Loucy (cell line): ENCODE measurements around the gene MMP11.

ENCODE experiments used
- H2AFZ ChIP-seq: fragments of 200-600 bp; sonication (generic); 2 replicates; pipeline ENCODE4 v1.6.0; 2016; ENCODE audit warnings: antibody characterized with exemption, mild to moderate bottlenecking, low read length, moderate library complexity
- H3F3A ChIP-seq: fragments of 200-600 bp; 2 replicates; pipeline ENCODE4 v1.6.0; 2016; ENCODE audit warnings: antibody characterized with exemption, low read depth, mild to moderate bottlenecking
- H3K27me3 ChIP-seq: fragments of 200-600 bp; sonication (generic); 2 replicates; pipeline ENCODE4 v1.6.1; 2014; ENCODE audit warnings: low read length, mild to moderate bottlenecking; ENCODE audit not compliant: insufficient read depth, poor library complexity, severe bottlenecking
- H3K36me3 ChIP-seq: fragments of 200-600 bp; sonication (generic); 2 replicates; pipeline ENCODE4 v1.6.1; 2016; ENCODE audit warnings: low read length; ENCODE audit not compliant: insufficient read depth
- H3K4me1 ChIP-seq: fragments of 200-600 bp; sonication (generic); 2 replicates; pipeline ENCODE4 v1.5.1; 2014; ENCODE audit warnings: low read length, mild to moderate bottlenecking; ENCODE audit not compliant: insufficient read depth, poor library complexity, severe bottlenecking
- H3K4me2 ChIP-seq: fragments of 200-600 bp; sonication (generic); 2 replicates; pipeline ENCODE4 v1.6.0; 2014; ENCODE audit warnings: antibody characterized with exemption, low read length, low read depth, mild to moderate bottlenecking; ENCODE audit not compliant: poor library complexity, severe bottlenecking
- H3K4me3 ChIP-seq: fragments of 200-600 bp; sonication (generic); 2 replicates; pipeline ENCODE4 v1.5.1; 2014; ENCODE audit warnings: low read length, mild to moderate bottlenecking, mixed read lengths; ENCODE audit not compliant: poor library complexity, severe bottlenecking
- H3K79me2 ChIP-seq: fragments of 200-600 bp; sonication (generic); 2 replicates; pipeline ENCODE4 v1.6.1; 2014; ENCODE audit warnings: low read length; ENCODE audit not compliant: insufficient read depth
- H3K9ac ChIP-seq: fragments of 200-600 bp; sonication (generic); 2 replicates; pipeline ENCODE4 v1.6.0; 2014; ENCODE audit warnings: mild to moderate bottlenecking, low read depth, low read length, moderate library complexity; ENCODE audit not compliant: poor library complexity, severe bottlenecking
- H3K9me2 ChIP-seq: fragments of 200-600 bp; sonication (generic); replicated peaks from 2 replicates; pipeline ENCODE4 v1.6.1; 2016; ENCODE audit warnings: low read depth, low read length, mixed read lengths
- H3K9me3 ChIP-seq: fragments of 200-600 bp; sonication (generic); 2 replicates; pipeline ENCODE4 v1.6.1; 2014; ENCODE audit warnings: mild to moderate bottlenecking, antibody characterized with exemption, low read length, low read depth; ENCODE audit not compliant: insufficient read depth
- H4K20me1 ChIP-seq: fragments of 200-600 bp; sonication (generic); 2 replicates; pipeline ENCODE4 v1.6.0; 2014; ENCODE audit warnings: antibody characterized with exemption, low read length, mild to moderate bottlenecking; ENCODE audit not compliant: insufficient read depth, poor library complexity, severe bottlenecking
- EZH2phosphoT487 ChIP-seq: fragments of 200-600 bp; IDR thresholded peaks from 2 replicates; pipeline ENCODE4 v1.6.1; 2018; ENCODE audit warnings: antibody characterized with exemption, mild to moderate bottlenecking, moderate library complexity, borderline replicate concordance
- TF ChIP-seq, protein P1 (sequence below): fragments of 200-600 bp; sonication (generic); conservative IDR thresholded peaks from 2 replicates; pipeline ENCODE4 v1.5.1; 2014; ENCODE audit warnings: mild to moderate bottlenecking, antibody characterized with exemption, low read length

The MMP11 gene

DNA sequence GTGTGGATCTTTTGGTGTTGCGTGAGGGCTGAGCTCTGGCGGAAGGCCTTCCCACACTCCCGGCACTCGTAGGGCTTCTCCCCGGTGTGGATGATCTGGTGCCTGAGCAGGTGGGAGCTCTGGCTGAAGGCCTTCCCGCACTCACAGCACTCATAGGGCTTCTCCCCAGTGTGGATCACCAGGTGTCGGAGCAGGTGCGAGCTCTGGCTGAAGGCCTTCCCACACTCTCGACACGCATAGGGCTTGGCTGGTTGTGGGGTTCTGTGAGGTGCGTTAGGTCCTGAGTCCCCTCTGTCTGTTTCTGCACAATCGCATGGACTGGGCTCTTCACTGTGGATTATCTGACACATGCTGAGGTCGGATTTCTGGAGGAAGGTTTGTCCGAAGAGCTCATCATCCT, 28.2 kb upstream of the MMP11 start:
- no peaks in the 10 kb centered on the region for H4K20me1 ChIP-seq
- peaks cover 11% of the 10 kb centered on the region; the same call in 1 of the 2 replicates for H3K79me2 ChIP-seq
- H3K4me1 ChIP-seq = peaks cover under 1% of the 10 kb centered on the region
- TF ChIP-seq, protein P1, sequence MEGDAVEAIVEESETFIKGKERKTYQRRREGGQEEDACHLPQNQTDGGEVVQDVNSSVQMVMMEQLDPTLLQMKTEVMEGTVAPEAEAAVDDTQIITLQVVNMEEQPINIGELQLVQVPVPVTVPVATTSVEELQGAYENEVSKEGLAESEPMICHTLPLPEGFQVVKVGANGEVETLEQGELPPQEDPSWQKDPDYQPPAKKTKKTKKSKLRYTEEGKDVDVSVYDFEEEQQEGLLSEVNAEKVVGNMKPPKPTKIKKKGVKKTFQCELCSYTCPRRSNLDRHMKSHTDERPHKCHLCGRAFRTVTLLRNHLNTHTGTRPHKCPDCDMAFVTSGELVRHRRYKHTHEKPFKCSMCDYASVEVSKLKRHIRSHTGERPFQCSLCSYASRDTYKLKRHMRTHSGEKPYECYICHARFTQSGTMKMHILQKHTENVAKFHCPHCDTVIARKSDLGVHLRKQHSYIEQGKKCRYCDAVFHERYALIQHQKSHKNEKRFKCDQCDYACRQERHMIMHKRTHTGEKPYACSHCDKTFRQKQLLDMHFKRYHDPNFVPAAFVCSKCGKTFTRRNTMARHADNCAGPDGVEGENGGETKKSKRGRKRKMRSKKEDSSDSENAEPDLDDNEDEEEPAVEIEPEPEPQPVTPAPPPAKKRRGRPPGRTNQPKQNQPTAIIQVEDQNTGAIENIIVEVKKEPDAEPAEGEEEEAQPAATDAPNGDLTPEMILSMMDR = no peak
- no peak for TF ChIP-seq EZH2phosphoT487
- no peaks in the 10 kb centered on the region for H3K27me3 ChIP-seq
- no peak overlapping the region for H3K4me2 ChIP-seq
- H2AFZ ChIP-seq = no peak overlapping the region
- H3K9me2 ChIP-seq = no peaks in the 10 kb centered on the region
- no peak overlapping the region for H3K4me3 ChIP-seq
- H3F3A ChIP-seq = no peaks in the 10 kb centered on the region
- no peaks in the 10 kb centered on the region for H3K9me3 ChIP-seq
- H3K36me3 ChIP-seq = peaks cover 21% of the 10 kb centered on the region; the same call in 1 of the 2 replicates
- no peak overlapping the region for H3K9ac ChIP-seq

DNA sequence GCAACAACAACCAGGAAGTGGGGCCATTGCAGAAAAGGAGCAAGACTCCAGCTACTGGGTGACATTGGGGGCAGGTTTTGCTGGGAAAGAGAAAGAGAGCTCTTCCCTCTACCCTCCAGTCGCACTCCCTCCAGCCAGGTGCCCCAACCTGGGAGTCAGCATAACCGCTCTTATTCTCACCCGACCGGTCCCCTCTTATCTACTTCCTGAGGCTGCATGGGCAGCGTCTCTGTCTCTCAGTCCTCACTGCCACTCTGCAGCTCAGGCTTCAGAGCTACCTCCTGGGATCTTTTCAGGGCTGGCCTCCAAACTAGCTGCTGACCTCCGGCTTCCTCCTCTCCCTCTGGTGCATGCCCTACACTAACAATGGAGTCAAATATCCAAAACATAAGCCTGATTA, 26.9 kb upstream of the MMP11 start:
- Histone ChIP-seq H3K4me1 (peaks cover 12% of the 10 kb centered on the region), H3K36me3 (peaks cover 21% of the 10 kb centered on the region; the same call in 1 of the 2 replicates), H3K9me2 (no peaks in the 10 kb centered on the region), H3K4me2 (no peak overlapping the region), H3K79me2 (peaks cover 23% of the 10 kb centered on the region; the same call in 1 of the 2 replicates), H3K27me3 (no peaks in the 10 kb centered on the region), H3K9me3 (no peaks in the 10 kb centered on the region), H3F3A (no peaks in the 10 kb centered on the region), H3K9ac (no peak overlapping the region), H3K4me3 (no peak overlapping the region), H2AFZ (no peak overlapping the region), H4K20me1 (no peaks in the 10 kb centered on the region)
- TF ChIP-seq EZH2phosphoT487 = no peak
- TF ChIP-seq, protein P1 = no peak

DNA sequence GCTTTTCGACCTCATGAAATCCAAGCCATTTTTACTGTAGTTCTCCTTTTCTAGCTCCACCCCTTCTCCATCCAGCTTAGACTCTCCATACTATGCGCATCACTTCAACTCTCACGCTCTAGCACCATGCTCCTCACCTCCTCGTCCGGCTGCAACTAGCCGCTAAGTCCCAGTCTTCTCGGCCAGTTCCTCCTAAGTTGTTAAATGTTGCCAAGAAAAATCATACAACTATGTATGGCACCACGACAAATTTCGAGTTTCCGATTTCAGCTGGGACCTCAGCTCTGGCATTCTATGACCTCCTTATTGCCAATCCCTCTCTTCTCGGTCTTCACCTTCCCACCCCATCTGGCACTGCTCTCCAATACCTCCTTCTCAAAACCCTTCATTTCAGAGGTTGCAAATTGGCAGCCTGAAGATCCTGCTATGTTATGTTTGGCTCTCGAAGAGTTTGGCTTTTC, 22.8 kb upstream of the MMP11 start:
- Histone ChIP-seq H3K9ac (peak overlapping the region; percentile 95), H3K79me2 (peaks cover 23% of the 10 kb centered on the region; the same call in 1 of the 2 replicates), H3K36me3 (peaks cover 2% of the 10 kb centered on the region; the same call in 1 of the 2 replicates), H3K27me3 (no peaks in the 10 kb centered on the region), H3K4me1 (peaks cover 22% of the 10 kb centered on the region), H3K9me2 (no peaks in the 10 kb centered on the region), H3K4me2 (peak overlapping the region; percentile 95), H4K20me1 (no peaks in the 10 kb centered on the region), H3K4me3 (peak overlapping the region; percentile 93), H3F3A (no peaks in the 10 kb centered on the region), H3K9me3 (no peaks in the 10 kb centered on the region), H2AFZ (no peak overlapping the region)
- TF ChIP-seq EZH2phosphoT487 = no peak
- TF ChIP-seq, protein P1 = no peak
